Stimulated activated CD4-positive, alpha-beta T cell treated with anti-CD3 and anti-CD28 coated beads, TNF-alpha, amount 100 ng/mL, for 1 hour (primary cell): ENCODE data around the gene SMIM1.
A peak's percentile ranks its signal among the peaks of the same experiment; 100 is the strongest.
"Not testable (repeated sequence)": the region's sequence is repeated elsewhere in the genome, so short reads cannot be mapped to it uniquely, and the experiment has no call there.

Source experiments
- DNase-seq, 3 donors: peaks; one replicate each; pipeline ENCODE4 v3.0.0-alpha.2; 2020; ENCODE audit warnings: low read depth in 3 of 3, low spot score in 1 of 3

SMIM1 gene

DNA sequence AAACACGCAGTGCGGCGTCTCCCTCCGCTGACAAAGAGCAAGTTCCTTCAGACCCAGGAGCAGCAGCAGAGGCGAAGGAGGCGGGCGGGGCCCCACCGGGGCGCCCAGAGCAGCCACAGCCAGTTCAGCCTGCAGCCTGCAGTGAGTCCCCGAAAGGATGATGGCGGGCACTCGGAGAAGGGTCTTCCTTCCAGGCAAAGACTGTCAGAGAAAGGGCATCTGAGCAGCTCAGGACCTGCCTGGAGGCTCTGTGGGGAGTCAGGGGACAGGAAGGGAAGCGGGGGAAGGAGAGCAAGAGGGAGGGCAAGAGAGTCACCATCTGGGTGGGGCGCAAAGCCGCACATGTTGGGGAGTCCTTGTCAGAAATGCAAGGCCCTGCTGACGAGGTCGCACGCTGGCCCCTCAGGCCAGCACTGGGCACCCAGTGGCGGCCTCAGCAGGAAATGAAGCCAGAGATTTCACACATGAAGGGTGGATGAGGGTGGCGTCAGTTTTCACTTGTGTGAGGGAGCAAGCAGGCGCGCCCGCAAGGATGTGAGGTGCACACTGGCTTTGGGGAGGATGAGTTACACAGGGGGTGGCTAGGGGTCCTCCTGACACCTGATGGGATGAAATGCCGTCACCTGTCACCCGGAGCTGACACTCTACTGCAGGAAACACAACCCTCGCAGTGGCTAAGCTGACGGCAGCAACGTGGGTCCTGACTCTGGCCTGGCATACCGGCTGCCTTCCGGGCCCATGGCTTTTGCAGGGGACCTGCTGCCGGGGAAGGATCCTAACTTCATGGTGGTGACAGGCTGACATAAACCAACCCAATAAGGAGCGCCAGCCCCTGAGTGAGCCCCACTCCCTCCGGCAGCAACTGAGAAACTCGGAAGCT is 17.1 kb downstream of the SMIM1 start:
- no peak for DNase-seq

- DNase-seq, result no peak
Measured at GRCh38 chr1:3790500-3790923, 18.0 kb downstream of the SMIM1 start.

DNA sequence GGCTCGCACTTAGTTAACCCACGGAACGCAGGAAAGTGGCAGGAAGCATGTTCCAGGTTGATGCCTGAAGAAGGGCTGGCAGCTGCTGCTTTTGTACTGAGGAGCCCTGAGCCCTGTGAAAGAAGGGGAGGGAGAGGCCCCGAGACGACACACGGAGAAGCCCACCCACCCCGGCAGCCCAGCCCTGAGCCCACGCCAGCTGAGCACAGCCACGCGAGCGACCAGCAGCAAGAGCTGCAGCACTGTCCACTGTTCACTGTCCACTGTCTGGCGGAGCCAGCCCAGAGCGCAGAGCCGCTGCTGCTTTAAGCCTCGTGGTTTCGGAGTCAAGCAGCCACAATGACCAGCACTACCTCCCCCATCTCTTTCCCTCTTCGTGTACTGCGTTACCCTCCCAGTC is 18.4 kb downstream of the SMIM1 start:
- no peak for DNase-seq

DNA sequence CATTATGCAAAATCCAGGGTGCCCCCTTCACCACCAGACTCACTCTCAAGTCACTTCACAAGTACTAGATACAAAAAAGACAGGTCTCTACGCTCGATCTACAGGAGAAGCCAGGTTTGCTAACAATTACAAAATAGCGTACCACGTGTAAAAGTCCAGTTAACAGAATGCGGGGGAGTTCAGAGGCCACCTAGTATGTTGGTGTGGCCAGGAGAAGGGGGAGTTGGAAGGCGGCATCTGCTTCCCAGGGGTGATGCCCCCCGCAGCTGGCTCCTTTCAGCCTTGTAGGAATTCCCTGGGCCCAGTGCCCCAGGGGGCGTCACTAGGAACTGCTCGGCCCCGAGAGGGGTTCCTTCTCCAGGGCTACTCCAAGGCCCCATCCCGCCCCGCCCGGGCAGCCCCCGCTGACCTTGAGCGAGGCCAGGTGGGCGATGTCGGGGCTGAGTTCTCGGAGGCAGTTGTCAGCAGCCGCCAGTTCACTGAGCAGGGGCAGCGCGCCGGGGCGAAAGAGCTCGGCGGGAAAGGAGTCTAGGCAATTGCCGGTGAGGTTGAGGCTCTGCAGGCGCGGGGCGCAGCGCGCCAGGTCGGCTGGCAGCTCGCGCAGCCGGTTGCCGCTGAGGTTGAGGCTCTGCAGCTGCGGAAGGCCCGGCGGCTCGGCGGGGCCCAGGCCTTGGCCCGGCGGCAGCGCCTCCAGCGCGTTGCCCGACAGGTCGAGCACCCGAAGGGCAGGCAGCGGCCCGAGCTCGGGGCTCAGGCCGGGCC is 23.1 kb downstream of the SMIM1 start:
- no peak for DNase-seq

DNA sequence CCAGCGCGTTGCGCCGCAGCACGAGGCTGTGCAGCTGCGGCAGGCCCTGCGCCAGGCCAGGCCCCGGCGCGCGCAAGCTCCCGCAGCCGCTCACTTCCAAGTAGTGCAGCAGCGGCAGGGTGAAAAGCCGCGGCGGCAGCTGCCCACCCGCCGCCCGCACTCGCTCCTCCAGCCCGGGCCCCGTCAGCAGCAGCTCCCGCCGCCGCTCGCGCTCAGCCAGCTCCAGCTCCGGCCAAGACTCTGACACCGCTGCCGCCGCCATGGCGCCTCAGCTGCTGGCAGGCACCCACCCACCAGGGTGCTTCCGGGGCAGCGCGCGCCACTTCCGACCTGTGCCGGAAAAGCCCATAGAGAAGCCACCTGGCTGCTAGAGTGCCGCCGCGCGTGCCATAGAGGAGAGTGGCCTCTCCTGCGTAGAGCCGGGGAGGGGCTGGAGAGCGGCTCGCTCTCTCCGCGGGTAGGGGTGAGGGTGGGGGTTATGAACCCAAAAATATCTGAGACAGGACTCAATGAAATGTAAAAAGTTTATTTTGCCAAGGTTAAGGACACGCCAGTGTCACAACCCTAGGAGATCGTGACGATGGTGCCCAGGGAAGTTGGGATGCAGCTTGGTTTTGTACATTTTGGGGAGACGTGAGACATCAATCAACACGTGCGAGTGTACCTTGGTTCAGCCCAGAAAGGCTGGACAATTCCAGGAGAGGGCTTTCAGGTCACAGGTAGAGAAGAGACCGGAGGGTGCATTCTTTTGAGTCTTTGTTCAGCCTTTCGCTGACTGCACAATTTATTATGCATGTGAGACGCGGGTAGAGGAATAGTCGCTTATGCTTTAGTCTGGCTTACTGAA is 23.9 kb downstream of the SMIM1 start, which contains the start of gene LRRC47:
Gene LRRC47, minus strand, starts transcription at position 284 of the 847 bp plus-strand sequence. Its CDS starts 22 bp downstream, at position 262.
- peak; percentile 80 to 91 (median 85) for DNase-seq

GRCh38 chr1:3799976-3800685 is 27.6 kb downstream of the SMIM1 start:
- DNase-seq, result no peak

GRCh38 chr1:3800795-3801194 is 28.2 kb downstream of the SMIM1 start:
- DNase-seq, result not testable (repeated sequence)

DNA sequence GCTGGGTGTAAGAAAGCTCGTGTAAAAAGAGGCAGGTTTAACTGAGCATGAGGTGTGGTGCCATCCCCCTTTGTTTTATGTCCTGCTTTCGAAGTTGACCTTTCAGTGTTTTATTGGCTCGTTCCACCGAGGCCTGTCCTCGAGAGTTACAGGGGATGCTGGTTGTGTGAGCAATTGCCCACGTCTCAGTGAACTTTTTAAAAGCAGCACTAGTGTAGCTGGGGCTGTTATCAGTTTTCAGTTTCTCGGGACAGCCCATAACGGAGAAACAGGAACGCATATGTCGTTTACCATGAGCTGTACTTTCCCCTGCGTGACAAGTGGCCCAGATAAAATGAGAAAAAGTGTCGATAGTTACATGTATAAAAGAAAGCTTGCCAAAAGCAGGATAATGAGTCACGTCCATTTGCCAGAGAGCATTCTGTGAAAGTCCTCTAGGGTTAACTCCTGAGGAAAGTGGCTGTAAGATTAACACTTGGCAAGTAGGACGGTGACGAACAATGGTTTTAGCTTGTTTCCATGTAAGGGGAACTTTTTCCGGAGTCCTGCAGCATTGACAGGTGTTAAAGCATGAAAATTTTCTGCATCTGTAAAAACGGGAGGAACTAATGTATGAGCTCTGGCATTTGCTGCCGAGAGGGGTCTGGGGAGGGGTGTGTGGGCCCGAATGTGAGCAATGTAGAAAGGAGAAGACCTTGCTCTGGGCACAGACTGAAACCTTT is 31.5 kb downstream of the SMIM1 start:
- no peak for DNase-seq

- not testable (repeated sequence) for DNase-seq
Measured at GRCh38 chr1:3804627-3804944, 32.0 kb downstream of the SMIM1 start.

DNA sequence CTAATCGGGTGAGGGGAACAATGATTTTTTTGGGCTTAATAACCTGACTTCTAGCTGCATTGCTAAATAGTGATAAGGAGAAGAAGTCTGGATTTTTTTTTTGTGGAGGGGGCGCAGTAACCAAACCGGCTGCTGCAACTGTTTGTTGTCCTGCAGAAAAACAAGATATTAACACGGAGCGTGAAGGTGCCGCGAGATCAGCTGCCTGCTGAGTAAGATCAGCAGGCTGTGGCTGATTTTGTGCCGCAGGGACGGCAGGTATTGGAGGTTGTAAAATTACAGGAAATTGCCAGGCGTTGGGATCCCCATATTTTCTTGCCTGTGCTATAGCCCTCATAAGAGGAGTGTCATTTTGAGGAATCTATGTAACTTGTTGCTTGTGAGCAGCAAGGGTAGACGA is 32.5 kb downstream of the SMIM1 start:
- DNase-seq, result no peak

GRCh38 chr1:3807769-3808168 is 35.2 kb downstream of the SMIM1 start:
- no peak for DNase-seq

- DNase-seq, result no peak
Measured at GRCh38 chr1:3809680-3810079, 37.1 kb downstream of the SMIM1 start.

- DNase-seq, result not testable (repeated sequence)
Measured at GRCh38 chr1:3810149-3810761, 37.7 kb downstream of the SMIM1 start.

GRCh38 chr1:3811595-3811911 is 39.0 kb downstream of the SMIM1 start:
- no peak for DNase-seq

- DNase-seq, result no peak
Measured at GRCh38 chr1:3814065-3814464, 41.5 kb downstream of the SMIM1 start.

DNA sequence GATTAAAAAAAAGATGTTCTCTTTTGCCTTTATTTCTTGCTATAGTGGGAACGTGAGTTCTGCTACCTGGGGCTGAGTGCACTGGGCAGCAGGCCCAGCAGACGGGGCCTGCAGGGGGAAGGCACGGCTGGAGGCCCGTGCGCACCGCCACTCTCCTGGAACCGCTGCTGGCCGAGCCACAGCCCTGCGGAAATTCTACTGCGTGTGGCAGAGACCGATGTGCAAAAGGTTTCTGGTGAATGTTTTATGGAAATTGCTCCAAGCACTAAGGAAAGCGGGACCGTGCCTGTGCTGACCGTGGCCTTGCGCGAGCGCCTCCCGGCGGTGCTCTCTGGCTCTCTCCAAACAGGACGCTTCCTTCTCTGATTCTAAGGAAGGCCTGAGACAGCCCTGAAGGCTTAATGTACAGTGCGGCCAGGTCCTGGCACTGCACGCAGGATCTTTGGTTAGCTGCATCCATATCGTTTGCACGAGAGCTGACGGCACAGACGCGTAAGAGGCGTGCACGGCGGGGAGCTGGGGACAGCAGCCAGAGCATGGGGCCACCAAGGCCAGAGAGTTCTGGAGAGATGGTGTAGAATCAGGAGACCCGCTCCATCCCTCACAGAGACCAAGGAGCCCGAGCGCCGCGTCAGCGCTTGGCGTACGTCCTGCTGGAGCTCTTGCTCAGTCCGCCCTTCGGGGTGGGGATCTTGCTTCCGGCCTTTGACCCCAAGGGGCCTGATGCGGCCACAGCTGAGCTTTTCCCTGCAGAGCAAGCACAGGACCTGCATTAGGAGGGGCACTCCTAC is 42.4 kb downstream of the SMIM1 start:
- no peak for DNase-seq

DNA sequence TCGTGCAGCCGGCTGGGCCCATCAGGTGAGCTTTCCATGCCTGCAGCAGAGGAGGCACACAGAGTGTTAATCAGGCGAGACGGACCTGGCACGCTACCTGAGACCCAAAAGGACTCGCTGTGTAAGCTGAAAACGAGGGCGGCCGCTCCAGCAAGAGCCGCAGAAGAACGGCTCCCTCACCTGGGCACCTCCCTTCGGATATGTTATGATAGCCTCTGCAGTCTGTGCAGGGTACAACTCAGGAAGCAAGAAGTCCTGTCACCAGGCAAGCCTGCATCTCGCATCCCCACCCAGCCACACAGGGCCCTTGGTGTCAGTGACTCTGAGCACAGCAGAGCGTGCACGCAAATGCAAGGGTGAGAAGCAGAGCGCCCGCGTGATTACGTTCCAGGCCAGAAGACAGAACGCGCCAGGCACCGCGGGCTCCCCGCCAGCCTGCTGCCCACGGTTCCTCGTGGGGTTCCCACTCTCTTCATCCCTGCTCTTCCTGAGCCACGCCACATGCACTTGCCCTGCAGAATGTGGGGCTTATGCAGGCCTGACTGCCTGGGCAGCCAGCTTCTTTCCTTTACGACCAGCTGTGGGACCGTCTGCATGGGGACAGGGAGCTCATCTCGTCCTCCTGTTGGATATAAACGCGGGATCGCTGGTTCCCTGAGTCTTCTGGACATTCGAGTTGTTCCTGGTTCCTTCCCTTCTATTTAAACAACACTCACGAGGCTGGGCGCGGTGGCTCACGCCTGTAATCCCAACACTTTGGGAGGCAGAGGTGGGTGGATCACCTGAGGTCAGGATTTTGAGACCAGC is 44.0 kb downstream of the SMIM1 start:
- no peak for DNase-seq

- no peak for DNase-seq
Measured at GRCh38 chr1:3817138-3817740, 44.7 kb downstream of the SMIM1 start.
